GM10847 (cell line): ENCODE measurements around the gene SSR4.

Experiments used
- POLR2A ChIP-seq: IDR thresholded peaks from 2 replicates; pipeline ENCODE4 v1.6.1; 2011; ENCODE audit not compliant: insufficient read length; ENCODE audit errors: extremely low read depth

Gene SSR4

GRCh38 chrX:153791104-153791852 lies 3.2 kb upstream of the SSR4 start:
- TF ChIP-seq POLR2A, result no peak

GRCh38 chrX:153792368-153792767 lies 2.1 kb upstream of the SSR4 start:
- no peak for TF ChIP-seq POLR2A

- no peak for TF ChIP-seq POLR2A
These were observed 1.2 kb upstream of the SSR4 start for GRCh38 chrX:153793291-153793690.

- no peak for TF ChIP-seq POLR2A
These were observed 689 bp downstream of the SSR4 start for GRCh38 chrX:153794897-153795816.

GRCh38 chrX:153797415-153798015 lies 3.0 kb downstream of the SSR4 start:
- TF ChIP-seq POLR2A, result no peak

GRCh38 chrX:153799326-153799725 lies 4.9 kb downstream of the SSR4 start:
- no peak for TF ChIP-seq POLR2A

- no peak for TF ChIP-seq POLR2A
These were observed 5.8 kb downstream of the SSR4 start for GRCh38 chrX:153800177-153800722.

GRCh38 chrX:153800746-153801145 lies 6.3 kb downstream of the SSR4 start:
- no peak for TF ChIP-seq POLR2A

GRCh38 chrX:153801669-153802068 lies 7.2 kb downstream of the SSR4 start:
- no peak for TF ChIP-seq POLR2A

- TF ChIP-seq POLR2A, result no peak
These were observed 8.1 kb downstream of the SSR4 start for GRCh38 chrX:153802513-153803045.

- no peak for TF ChIP-seq POLR2A
These were observed 9.0 kb downstream of the SSR4 start for GRCh38 chrX:153803211-153804099.

- TF ChIP-seq POLR2A, result no peak
These were observed 9.7 kb downstream of the SSR4 start for GRCh38 chrX:153804100-153804595.

GRCh38 chrX:153804621-153805020 lies 10.2 kb downstream of the SSR4 start:
- TF ChIP-seq POLR2A, result no peak

- no peak for TF ChIP-seq POLR2A
These were observed 11.0 kb downstream of the SSR4 start for GRCh38 chrX:153805436-153805835.
